Measurements from ENCODE around the gene NUP188.

Gene NUP188, protein sequence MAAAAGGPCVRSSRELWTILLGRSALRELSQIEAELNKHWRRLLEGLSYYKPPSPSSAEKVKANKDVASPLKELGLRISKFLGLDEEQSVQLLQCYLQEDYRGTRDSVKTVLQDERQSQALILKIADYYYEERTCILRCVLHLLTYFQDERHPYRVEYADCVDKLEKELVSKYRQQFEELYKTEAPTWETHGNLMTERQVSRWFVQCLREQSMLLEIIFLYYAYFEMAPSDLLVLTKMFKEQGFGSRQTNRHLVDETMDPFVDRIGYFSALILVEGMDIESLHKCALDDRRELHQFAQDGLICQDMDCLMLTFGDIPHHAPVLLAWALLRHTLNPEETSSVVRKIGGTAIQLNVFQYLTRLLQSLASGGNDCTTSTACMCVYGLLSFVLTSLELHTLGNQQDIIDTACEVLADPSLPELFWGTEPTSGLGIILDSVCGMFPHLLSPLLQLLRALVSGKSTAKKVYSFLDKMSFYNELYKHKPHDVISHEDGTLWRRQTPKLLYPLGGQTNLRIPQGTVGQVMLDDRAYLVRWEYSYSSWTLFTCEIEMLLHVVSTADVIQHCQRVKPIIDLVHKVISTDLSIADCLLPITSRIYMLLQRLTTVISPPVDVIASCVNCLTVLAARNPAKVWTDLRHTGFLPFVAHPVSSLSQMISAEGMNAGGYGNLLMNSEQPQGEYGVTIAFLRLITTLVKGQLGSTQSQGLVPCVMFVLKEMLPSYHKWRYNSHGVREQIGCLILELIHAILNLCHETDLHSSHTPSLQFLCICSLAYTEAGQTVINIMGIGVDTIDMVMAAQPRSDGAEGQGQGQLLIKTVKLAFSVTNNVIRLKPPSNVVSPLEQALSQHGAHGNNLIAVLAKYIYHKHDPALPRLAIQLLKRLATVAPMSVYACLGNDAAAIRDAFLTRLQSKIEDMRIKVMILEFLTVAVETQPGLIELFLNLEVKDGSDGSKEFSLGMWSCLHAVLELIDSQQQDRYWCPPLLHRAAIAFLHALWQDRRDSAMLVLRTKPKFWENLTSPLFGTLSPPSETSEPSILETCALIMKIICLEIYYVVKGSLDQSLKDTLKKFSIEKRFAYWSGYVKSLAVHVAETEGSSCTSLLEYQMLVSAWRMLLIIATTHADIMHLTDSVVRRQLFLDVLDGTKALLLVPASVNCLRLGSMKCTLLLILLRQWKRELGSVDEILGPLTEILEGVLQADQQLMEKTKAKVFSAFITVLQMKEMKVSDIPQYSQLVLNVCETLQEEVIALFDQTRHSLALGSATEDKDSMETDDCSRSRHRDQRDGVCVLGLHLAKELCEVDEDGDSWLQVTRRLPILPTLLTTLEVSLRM (N-terminal part only)

DNA sequence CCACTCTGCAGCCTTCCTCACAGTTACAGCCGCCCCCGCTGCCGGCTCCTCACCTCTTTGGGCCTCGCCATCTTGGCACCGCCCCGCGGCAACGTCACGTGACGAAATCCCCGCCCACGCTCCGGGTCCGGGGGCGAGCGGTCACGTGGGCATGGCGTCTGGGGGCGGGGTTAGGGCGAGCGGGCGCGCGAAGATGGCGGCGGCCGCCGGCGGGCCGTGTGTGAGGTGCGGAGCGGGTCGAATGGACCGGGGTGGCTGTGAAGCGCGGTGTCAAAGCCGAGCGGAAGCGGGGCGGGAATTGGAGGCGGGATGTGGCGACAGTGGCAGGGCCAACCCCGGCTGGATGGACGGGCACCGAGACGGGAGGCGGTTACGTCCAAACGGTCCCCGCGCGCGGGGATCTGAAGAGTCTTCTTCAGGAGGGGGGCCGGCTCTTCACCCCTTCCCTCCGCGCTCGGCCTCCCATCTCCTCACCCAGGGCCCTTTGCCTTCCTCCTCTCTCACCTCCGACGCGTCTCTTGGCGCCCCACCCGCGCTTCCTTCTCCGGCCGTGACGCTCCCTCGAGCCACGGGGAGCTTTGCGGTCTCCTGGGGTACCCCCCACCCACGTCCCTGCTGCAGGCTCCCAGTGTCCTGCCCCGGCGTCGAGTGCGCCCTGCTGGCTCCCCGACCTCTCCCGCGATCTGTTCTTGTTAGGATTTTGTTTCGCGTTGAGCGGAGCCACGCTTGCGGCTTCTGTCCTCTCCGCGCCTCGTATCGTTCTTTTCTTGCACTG, at the start of gene NUP188, which contains the start of gene DOLK:
Gene NUP188, plus strand, starts transcription at position 173 of the 775 bp plus-strand sequence. Its CDS starts 21 bp downstream, at position 194.
Gene DOLK, minus strand, starts transcription at position 77 of the 775 bp plus-strand sequence. CDS start 300 bp downstream, outside the sequence.
- TF ChIP-seq, protein P1, sequence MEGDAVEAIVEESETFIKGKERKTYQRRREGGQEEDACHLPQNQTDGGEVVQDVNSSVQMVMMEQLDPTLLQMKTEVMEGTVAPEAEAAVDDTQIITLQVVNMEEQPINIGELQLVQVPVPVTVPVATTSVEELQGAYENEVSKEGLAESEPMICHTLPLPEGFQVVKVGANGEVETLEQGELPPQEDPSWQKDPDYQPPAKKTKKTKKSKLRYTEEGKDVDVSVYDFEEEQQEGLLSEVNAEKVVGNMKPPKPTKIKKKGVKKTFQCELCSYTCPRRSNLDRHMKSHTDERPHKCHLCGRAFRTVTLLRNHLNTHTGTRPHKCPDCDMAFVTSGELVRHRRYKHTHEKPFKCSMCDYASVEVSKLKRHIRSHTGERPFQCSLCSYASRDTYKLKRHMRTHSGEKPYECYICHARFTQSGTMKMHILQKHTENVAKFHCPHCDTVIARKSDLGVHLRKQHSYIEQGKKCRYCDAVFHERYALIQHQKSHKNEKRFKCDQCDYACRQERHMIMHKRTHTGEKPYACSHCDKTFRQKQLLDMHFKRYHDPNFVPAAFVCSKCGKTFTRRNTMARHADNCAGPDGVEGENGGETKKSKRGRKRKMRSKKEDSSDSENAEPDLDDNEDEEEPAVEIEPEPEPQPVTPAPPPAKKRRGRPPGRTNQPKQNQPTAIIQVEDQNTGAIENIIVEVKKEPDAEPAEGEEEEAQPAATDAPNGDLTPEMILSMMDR (IDR thresholded peaks at IDR 0.05; ENCODE audit: low read depth, low read length, missing control alignments), result no peak
- peak within 1 kb of the TSS; percentile 98 for H3K4me3 ChIP-seq (ENCODE audit: low read depth, low read length)
- peak; percentile 70 for DNase-seq (ENCODE audit: low read depth)

DNA sequence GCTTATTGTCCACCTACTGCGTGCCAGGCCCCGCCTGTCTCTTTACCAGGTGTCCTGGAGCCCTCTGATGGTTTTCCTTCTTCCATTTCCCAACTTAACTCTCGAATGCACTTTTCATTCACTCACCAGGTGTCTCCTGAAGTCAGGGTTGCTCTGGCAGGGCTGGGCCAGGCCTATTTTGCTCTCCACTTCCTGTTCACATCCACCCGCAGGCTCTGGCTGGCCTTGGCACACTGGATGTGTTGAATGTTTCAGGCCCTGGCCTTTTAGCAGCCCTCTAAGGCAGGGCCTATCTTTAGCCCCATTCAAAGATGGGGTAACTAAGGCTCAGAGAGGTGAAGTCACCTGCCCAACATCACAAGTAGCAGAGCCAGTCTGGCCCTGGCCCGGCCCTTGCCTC, 49.1 kb upstream of the NUP188 start:
- H3K4me3 ChIP-seq (ENCODE audit: low read depth, low read length), result no peak overlapping the region
- TF ChIP-seq, protein P1 (IDR thresholded peaks at IDR 0.05; ENCODE audit: low read depth, low read length, missing control alignments), result no peak
- no peak for DNase-seq (ENCODE audit: low read depth)

DNA sequence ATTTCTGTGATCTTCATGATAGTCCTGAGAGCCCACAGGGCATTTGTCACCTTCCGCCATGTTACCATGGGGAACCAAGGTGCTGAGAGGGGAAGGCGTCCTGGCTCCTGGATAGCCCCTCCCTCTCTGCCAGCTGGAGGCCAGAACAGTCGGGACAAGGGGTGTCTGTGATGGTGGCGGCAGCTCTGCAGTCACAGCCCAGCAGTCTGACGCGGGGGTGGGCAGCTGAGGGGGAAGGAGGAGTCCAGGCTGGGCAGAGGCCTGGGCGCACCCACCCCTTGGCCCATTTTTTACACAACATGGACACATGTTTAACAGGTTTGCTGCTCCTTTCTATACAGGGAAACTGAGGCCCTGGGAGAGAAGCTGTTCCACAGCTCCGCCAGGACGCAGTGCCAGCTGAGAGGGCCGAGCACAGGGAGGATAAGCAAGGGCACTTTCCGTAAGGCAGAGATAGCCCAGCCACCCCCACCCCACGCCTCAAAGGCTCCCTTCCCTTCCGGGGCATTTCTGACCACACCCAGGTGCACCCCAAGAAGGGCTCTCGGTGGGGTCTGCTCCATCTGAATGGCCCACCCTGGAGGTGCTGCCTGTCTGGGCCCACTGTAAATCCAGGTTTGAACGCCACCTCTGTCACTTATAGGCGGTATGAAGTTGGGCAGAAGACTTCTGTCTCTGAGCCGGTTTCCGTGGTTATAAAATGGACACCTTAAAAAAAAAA, 48.5 kb upstream of the NUP188 start:
- TF ChIP-seq, protein P1 (IDR thresholded peaks at IDR 0.05; ENCODE audit: low read depth, low read length, missing control alignments), result no peak
- DNase-seq (ENCODE audit: low read depth), result no peak
- H3K4me3 ChIP-seq (ENCODE audit: low read depth, low read length), result no peak overlapping the region

DNA sequence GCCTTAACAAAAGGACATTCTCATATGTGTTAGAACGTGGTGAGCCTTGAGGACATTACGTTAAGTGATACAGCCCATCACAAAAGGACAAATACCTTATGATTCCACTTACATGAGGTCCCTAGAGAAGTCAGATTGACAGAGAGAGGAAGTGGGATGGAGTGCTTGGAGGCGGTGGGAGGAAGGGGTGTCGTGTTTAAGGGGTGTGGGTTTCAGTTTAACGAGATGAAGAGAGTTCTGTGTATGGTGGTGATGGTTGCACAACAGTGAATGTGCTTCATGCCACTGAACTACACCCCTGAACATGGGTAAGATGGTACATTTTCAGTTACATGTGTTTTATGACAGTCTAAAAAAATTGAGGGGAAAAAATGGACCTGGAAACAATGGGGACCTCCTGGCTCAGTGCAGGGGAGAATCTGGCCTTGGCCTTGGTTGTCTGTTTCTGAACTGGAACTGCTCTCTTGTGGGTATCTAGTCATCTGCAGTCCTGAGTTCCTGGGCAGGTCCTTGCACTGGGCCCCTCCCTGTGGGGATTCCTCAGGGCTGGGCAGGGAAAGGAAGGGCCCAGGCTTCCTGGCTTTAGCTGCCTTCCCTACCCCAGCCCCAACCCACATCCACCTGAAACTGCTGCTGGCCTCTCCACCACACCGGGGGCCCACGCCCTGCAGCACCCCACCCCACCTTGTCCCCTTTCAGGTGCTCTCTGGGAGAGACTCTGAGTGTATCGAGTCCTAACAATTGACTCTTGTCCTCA, 47.8 kb upstream of the NUP188 start:
- DNase-seq (ENCODE audit: low read depth), result no peak
- TF ChIP-seq, protein P1 (IDR thresholded peaks at IDR 0.05; ENCODE audit: low read depth, low read length, missing control alignments), result no peak
- no peak overlapping the region for H3K4me3 ChIP-seq (ENCODE audit: low read depth, low read length)

DNA sequence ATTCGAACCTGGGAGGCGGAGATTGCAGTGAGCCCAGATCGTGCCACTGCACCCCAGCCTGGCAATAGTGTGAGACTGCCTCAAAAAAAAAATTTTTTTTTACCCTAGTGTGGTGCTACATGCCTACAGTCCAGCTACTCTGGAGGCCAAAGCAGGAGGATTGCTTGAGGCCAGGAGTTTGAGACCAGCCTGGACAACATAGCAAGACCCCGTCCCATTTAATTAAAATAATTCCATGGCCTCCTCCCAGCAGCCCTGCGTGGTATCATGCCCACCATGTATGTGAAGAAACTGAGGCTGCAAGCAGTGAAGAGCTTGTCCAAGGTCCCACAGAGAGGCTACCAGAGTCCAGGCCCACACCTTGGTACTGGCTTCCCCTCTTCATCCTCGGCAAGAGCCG, 46.1 kb upstream of the NUP188 start:
- no peak overlapping the region for H3K4me3 ChIP-seq (ENCODE audit: low read depth, low read length)
- DNase-seq (ENCODE audit: low read depth), result no peak
- TF ChIP-seq, protein P1 (IDR thresholded peaks at IDR 0.05; ENCODE audit: low read depth, low read length, missing control alignments), result no peak
